GM18867 (cell line): ENCODE data around the gene DAB2IP.

Experiments
- ATAC-seq: cut with Tn5 transposase; IDR thresholded peaks from one replicate; pipeline ENCODE4 v1.9.1; 2021; ENCODE audit warnings: mild to moderate bottlenecking, moderate library complexity; ENCODE audit not compliant: unreplicated experiment

The DAB2IP gene

DNA sequence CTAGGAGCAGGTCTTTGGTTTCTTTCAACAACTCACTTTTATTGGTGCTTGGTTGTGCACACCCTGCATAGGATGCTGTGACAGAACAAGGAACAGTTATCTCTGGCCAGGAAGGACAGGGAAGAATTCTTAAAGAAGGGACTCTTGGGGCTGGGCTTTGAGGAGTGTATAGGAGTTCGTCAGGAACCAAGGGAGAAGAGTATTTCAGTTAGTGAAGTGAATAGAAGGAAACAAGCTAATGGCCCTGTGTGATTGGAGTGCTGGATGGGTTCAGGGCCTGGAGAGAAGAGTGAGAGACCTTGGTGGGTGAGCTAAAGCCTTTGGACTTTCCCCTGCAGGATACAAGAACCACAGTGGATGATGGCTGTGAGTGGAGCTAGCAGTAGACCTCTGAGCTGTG is 32.2 kb downstream of the DAB2IP start:
- no peak for ATAC-seq

DNA sequence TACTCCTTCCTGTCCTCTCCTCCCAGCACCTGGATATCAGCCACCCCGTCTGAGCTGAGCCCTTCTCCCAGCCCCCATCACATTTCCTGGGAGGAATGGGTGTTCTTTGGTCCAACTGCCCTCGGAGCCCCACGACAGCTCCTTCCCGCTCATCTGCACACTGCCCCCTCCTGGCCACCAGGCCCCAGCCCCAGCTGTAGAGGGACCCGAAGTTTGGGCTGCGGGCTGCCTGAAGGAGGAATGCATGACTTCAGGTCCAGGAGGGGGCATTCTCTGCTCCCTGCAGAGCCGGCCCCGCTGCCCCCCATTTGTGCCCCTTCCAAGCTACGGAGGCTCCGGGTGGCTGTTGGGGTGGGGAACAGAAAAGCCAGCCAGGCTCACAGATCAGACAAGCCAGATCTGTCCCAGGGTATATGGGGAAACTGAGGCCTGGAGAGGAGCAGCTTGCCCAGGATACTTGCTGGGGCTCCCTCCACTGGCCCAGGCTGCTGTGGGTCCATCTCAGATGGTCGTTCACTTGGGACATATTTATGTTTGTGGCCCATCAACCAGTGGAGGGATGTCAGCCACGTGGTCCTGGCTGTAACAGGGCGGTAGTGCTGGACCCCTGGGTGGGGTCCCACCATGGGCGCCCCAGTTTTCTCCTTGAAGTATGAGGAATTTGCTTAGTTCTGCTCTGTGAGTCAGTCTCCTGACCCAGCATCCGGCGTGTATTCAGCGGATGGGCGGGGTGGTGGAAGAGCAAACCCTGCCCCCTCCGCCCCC is 33.1 kb downstream of the DAB2IP start:
- no peak for ATAC-seq

DNA sequence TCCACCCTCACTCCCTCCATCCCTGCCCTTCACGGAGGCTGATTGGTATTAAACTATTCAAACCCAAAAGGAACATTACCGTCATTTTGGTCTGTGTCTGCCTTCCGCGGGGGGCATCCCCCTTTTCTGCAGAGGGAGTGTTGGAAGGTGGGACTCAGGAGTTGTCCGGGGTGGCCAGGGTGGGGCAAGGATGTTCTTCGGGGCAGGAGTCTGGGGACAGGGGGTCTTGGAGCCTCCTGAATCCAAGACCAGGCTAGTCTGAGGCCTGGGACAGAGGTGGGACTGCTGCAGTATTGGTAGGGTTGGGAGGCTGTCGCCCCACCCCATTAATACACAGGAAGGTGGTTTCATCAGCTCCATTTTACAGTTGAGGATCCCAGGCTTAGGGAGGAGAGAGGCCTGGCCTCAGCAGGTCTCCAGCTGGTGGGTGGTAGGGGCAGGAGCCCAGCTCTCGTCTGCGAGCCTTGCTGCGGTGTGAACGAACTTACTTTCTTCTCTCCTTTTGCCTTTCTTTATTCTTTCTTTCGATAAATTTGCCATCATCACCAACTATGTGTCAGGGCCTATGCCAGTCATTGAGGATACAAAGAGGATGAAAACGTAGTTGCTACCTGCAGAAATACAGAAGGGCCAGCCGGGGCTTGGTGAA is 33.8 kb downstream of the DAB2IP start:
- ATAC-seq: no peak

DNA sequence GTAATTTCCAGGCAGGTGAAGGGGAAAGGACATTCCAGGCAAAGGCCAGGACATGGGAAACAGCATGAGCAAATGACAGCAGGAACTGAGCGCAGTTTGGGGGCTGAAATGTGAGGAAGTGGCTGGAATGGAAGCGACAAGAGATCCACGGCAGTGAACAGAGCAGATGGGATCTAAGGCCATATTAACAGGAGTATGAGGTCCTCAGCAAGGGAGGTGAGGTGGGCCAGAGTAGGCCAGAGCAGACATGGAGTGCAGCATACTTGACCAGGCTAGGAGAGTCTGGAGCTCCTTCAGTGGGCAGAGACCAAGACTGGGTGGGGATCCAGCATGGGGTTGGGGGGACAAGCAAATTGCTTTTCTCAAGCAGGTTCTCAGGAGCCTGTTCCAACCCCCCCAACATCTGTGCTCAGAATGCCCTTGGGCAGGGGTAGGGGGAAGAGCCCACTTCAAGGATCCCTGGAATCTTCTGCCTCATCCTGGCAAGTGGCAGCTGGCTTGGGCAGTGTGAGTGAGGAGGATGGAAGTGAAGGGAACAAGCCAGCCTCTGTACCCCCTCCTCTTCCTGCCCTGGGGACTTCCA is 34.5 kb downstream of the DAB2IP start:
- no peak for ATAC-seq

DNA sequence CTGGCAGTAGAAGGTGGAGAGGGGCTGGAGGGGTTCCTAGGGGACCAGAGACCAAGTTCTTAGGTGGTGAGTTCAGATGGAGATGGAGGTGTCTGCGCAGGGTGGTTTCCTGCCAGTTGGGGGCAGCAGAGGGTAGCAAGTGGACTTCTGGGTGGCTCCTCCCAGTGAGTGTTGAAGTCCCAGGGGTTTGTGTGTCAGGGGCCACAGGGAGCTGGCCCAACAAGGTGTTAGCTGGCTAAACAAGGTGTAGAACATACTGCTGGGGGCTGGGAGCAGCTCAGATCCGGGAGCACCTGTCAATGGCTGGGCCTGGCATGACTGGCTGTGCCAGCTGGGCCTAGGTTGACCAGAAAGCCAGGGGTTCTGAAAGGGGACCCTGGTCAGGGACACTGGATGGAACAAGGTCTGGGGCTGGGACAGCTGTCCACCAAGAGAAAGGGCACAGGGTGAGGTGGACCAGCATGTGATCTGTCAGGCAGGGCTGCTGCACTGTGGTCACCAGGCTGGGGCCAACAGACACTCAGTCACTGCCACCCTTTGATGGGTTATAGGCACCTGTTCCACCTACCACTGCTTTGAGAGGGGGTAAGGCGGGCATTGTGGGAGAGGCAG is 35.6 kb downstream of the DAB2IP start:
- peak; percentile 80 for ATAC-seq

DNA sequence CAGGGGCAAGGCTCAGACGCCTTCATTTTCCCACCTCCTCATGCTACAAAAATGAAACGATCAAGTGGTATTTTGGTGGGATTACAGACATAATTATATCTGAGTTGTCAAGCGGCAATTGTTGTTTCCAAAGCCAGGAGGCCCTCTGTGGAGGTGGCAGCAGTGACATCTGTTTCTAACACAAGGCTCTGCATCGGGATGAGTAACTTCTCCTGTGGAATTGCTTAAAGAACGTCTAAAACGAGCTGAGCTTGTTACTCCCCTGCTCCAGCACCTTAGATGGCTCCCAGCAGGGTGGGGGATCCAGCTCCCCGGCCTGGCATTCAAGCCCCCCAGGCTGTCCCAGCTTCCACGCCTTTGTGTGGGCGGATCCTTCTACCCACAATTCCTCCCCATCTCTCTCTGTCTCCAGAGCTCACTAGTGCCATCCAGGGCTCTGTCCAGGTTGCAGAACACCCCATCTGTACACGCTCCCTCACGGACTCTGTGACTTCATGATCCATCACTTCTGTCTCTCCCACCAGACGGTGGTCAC is 36.8 kb downstream of the DAB2IP start:
- ATAC-seq: no peak

DNA sequence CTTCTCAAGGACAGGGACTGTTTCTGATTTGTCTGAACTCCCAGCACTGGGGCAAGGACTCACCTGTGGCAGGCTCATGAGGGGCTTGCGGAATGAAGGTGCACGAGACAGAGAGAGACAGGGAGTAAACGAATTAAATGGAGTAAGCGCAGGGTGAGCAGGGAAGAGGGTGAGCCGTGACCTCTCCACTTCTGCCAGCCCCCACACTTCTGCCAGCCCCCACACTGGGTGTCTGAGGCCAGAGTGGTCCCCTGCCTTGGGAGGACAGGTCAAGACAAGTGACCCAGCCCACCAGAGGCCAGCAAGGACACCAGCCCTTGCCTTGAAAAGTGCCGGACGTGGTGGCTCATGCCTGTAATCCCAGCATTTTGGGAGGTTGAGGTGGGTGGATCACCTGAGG is 37.2 kb downstream of the DAB2IP start:
- ATAC-seq: no peak

DNA sequence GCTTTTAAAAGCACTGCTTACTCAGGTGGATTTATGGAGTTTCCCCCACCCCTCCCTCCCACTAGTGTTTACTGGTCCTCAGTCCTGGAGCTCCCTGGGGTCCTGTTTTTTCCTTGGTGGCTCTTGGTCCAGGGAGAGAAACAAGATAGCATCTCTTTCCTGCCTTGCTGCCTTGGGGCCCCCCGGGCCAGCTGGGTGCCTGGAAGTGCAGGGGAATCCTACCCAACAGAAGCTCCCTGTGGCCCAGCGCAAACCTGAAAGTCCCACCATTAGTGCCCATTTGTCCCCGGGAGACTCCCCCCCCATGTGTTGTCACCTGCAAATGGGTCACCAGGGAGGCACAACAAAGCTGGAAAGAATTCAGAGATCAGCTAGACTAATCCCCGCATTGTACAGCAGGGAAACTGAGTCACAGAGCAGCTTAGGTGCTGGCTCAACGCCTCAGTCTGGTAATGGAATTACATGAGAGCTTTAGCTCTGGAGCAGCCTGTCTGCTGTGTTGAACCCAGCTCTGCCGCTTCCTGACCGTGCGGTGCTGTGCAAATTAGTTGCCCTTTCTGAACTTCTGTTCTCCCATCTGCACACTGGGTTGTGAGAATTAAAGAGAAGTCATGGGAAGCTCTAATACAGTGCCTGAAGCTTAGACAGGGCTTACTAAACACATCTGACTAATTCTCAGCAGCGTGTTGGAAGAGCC is 38.2 kb downstream of the DAB2IP start:
- no peak for ATAC-seq

DNA sequence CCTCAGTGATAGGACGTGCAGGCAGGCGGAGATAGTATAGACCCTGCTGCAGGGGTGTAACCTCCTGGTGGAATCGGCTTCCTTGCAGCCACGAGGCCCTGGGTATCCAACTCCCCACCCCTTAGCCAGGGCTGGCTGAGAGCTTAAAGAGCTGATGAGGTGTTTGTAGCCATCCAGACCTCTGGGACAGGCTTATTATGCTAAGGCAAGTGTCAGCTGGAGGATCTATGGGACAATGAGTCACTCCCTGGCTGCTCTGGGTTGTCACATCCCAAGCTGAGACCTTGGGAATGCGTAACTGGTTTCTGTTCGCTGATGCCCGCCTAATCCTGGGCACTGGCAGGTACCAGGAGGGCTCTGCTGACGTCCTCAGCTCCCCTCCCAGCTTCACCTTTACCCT is 38.9 kb downstream of the DAB2IP start:
- no peak for ATAC-seq

DNA sequence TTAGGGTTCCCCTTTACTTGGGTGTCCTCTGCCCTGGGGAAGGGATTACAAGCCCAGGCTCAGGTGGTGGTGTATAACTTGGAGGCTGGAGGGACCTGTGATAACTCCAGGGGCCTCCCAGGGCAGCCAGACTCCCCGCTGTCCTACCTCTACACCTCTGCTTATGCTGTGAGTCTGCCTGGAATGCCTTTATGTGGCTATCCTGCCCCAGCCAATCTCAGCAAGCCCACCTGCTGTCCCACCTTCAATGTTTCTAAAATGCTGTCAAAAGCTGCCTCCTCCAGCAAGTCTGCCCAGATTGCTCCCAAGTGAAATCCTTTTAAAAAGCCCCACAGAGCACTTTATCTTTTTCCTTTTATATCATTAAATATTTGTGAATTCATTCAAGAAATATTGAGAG is 39.3 kb downstream of the DAB2IP start:
- no peak for ATAC-seq

DNA sequence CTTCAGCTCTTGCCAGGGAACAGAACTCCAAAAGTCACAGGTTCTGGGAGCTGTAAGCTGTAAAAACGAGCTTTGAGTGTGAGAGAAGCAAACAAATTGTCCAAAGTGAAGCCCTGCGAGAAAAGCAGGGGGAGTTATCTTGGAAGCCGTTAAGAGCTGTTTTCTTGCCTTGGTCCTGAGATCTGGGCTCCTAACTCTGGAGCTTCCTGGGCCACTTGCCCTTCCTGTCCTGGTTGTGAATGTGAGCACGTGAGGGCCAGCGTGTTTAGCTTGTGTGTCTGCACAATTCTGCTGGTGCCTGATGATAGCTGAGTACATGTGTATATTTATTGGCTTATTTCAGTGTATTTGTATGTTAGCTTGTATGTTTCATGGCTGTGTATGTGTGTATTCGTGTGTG is 40.5 kb downstream of the DAB2IP start:
- ATAC-seq: no peak

DNA sequence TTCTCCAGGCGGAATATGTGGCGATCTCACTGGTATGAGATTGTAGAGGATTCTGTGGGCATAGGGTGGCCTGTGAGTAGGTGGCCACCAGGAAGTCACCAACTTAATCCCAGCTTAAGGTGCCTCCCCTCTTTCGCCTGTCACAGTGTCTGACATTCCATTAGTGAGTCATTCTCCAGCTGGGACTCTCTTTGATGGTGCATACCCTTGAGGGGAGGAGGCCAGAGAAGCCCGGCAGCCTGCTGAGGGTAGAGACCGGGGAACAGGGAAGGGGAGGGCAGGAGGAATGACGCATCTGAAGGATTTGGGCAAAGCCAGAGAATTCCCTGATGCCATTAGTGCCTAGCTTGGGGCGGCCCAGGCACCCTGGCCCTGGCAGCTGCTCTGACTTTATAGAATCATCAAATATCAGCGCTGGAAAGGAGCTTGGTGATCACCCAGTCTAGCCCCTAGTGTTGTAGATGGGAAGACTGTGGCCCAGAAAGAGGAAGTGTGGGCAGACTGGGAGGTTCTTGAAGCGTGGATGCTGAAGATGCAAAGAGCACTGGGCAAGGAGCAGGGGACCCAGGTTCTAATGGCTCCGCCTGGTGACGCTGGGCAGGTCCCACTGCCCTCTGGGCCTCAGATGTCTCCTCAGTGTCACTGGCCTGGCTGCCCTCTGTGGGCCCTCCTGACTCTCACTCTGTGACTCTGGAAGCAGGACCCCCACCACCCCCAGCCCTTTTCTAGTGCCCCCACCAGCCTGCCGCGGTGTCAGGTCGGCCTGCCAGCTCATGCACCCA is 41.4 kb downstream of the DAB2IP start:
- no peak for ATAC-seq

DNA sequence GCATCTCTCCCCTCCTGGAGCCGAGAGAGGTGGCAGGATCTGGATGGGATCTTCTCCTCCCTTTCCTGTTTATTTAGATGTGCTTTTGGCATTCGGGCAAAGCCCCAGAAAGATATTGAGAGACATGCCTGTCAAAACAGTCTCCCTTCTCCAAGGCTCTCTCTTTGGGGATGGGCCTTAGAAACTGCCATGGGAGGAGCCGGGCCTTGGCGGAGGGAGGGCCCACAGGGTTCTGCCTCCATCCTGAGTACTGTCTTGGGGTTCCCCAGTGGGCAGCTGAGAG is 41.9 kb downstream of the DAB2IP start:
- no peak for ATAC-seq

DNA sequence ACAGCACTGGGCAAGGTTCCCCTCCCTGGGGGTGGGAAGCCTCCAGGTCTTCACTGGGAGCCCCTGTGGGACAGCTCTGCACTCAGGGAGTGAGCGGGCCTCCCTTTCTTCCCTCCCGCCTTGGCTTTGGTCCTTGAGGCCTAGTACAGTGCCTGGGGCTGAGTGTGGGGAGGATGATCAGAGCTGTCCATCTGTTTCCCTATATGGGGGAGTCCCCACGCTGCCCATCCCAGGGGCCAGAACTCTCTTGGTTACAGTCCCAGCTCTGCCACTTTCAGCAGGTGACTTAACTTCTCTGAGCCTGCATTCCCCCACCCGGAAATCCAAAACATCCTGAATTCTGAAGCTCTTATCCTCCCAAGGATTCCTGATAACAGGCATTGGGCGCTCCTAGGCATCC is 42.6 kb downstream of the DAB2IP start:
- ATAC-seq: no peak

DNA sequence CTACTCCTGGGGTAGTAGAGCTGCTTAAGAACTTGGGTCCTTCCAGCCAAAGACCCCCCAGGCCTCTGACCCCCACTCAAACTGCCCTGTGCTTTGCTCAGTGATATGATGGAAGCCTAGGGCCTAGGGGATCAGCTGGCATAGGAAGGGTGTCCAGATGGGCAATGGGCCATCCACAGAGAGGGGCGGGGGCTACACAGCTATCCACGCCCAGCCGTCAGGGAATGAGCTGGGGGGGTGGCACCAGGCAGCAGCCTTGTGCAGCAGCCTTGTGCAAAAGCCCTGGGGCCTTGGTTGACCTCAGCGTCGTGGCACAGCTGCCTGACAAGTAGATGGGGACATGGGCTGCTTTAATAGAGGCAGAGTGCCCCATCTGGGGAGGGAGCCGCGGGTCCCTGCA is 43.2 kb downstream of the DAB2IP start:
- ATAC-seq: no peak

DNA sequence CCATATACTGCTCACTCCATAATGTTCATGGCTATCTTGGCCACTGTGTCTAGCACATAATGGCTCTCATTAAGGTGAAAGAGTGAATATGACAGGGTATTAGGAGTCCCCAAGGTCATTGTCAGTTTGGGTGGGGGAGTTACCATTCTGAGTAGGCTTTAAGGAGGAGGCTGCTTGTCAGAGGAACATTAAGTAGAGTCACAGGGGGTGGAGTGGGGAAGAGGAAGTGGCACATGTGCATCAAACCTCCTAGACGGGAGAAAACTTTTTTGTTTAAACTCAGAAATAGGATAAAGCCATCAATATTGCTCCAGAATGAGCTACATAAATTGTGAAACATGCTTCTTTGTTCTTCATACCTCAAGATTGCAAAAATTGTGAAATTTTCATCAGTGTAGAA is 45.5 kb downstream of the DAB2IP start:
- ATAC-seq: no peak

DNA sequence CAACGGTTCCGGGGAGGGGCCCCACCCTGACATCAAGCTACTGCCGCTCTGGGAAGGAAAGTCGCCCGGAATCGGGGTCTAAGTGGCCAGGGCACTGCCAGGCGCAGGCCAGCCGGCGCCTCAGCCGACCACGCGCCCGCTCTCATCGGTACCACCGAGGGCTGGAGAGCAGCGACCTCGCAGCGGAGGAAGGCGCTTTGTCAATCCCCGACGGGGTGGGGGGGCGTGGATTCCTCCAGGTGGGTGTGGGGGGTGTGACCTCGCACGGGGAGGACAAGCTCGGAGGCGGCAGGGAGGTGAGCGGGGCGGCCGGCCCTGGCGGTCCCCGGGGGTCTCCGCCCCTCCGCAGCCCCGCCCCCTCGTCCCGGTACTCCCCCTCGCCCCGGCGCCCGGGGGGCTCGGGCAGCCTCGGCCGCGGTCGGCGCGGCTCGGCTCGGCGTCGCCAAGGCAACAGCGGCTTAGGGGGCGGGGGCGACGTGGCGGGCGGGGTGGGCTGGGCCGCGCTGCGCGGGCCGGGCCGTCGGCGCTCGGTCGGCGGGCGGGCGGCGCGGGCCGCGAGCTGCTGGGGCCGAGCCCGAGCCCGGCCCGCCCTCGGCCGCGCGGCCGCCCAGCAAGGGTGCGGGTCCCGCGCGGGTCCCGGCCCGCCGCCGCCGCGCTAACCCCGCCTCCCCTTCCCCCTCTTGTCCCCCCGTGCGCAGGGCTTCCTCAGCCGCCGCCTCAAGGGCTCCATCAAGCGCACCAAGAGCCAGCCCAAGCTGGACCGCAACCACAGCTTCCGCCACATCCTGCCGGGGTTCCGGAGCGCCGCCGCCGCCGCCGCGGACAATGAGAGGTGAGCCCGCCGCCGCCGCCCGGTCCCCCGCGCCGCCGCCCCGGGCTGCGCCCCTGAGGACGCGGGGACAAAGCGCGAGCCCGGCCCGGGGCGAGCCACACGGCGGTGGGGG is 47.5 kb downstream of the DAB2IP start:
- peak; percentile 72 for ATAC-seq

DNA sequence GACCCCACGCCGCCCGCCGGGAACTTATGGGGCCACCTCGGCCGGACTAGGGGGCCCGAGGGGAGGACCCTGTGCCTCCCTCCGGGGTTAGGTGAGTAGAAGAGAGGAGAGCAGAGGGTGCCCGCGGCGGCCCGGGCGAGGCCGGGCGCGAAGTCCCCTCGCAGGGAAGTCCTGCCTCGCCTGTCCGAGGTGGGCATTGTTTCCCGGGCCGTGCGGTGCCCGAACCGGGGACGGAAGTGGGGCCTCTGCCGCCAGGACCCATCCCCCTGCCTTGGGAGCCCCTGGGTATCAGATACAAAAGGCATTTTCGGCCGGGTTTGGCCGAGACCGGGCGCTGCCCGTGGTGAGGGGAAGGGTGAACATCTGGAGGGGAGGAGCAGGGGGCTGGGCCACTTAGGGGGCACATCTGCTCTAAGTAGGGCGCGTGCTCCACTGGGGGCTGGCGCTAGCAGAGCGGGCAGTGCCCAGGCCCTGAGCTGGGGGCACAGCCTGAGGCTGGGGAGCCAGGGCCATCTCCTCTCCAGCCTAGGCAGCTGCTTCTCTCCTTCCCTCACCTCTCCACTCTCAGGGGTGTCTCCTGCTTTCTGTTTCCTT is 48.2 kb downstream of the DAB2IP start:
- ATAC-seq: peak; percentile 11
